Subcutaneous abdominal adipose tissue (tissue), 5 donors: ENCODE data around the gene ITGB6.

Experiments used
- H3K27ac ChIP-seq: one replicate; pipeline ENCODE4 v1.7.0; 2013; ENCODE audit warnings: low read depth, mild to moderate bottlenecking, inconsistent platforms, low read length, moderate library complexity
- H3K27me3 ChIP-seq, 5 donors: one replicate each; pipeline ENCODE4 v1.7.0; 2013; ENCODE audit warnings: low read length in 5 of 5, inconsistent platforms in 1 of 5; ENCODE audit not compliant: control insufficient read depth in 5 of 5, insufficient read depth in 4 of 5
- H3K36me3 ChIP-seq, 5 donors: one replicate each; pipeline ENCODE4 v1.7.0; 2013; ENCODE audit warnings: low read length in 5 of 5; ENCODE audit not compliant: control insufficient read depth in 5 of 5, insufficient read depth in 5 of 5
- H3K4me1 ChIP-seq, 5 donors: one replicate each; pipeline ENCODE4 v1.7.0; 2013; ENCODE audit warnings: low read length in 5 of 5, mild to moderate bottlenecking in 3 of 5, moderate library complexity in 1 of 5; ENCODE audit not compliant: control insufficient read depth in 5 of 5, insufficient read depth in 5 of 5
- H3K4me3 ChIP-seq, 5 donors: one replicate each; pipeline ENCODE4 v1.7.0; 2013; ENCODE audit warnings: low read length in 5 of 5, low read depth in 1 of 5
- H3K9ac ChIP-seq, 5 donors: one replicate each; pipeline ENCODE4 v1.7.0; 2013; ENCODE audit warnings: low read length in 5 of 5, mild to moderate bottlenecking in 4 of 5, moderate library complexity in 3 of 5
- H3K9me3 ChIP-seq, 5 donors: one replicate each; pipeline ENCODE4 v1.7.0; 2013; ENCODE audit warnings: low read length in 5 of 5; ENCODE audit not compliant: control insufficient read depth in 5 of 5
- donor health status: healthy.
- donor health status: healthy.
- donor health status: healthy.
- donor health status: healthy.
- donor health status: healthy.

ITGB6 gene

DNA sequence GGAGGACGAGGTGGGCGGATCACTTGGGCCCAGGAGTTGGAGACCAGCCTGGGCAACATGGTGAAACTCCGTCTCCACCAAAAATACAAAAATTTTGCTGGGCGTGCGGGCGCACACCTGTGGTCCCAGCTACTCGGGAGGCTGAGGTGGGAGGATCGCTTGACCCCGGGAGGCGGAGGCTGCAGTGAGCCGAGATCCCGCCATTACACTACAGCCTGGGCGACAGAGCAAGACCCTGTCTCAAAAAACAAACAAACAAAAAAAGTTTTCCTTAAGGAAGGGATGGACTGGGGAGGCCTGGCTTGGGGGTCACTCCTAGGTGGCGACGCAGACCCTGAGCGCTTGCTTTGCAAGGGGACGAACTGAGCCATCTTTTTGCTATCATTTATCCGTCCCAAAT, 138.5 kb downstream of the ITGB6 start:
- Histone ChIP-seq H3K27me3 (no peaks in the 10 kb centered on the region), H3K9me3 (no peaks in the 10 kb centered on the region), H3K27ac (no peak overlapping the region), H3K4me1 (peaks cover 0 to 28% (median 21%) of the 10 kb centered on the region in 5 donors), H3K36me3 (no peaks in the 10 kb centered on the region), H3K9ac (peak overlapping the region in 2 of 5 donors; percentile 43 to 74), H3K4me3 (peak overlapping the region; percentile 68 to 84 (median 71))

DNA sequence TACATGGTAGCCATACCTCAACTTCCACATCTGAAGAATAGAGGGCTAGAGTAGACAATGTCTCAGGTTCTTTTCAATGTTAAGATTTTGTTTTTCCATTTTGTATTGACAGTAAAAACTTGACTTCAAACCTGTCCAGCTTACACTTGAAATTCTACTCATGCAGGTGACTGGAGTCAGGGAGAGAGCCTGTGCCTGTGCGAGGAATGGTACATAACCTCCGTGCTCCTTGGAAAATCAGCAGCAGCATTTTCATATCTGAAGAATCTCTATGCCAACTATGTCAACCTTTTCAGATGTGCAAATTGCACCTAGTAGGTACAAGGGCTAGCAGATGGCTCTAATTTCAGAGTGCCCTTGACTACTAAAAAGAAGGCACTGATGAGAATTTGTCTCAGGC, 139.8 kb downstream of the ITGB6 start:
- peaks cover 0 to 30% (median 21%) of the 10 kb centered on the region in 5 donors for H3K4me1 ChIP-seq

DNA sequence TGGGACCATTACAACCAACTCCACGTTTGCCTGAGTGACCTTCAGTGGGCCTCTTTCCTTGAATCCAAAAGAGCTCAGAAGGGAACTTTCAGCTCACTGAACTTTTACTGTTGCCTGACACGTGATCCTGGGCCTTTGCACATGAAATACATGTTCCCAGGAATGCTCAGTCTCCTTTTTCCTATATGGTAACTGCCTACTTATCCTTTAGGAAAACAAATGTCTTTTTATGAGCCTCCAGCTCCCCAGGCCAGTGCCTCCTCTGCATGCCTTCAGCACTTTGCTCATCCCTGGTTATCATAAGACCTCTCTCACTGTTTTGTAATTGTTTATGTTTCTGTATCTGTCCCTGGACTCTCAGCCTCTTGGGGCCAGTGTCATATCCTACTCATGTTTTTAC, 142.7 kb downstream of the ITGB6 start:
- no peak overlapping the region for H3K9ac ChIP-seq
- no peak overlapping the region for H3K27ac ChIP-seq
- H3K9me3 ChIP-seq = no peaks in the 10 kb centered on the region
- no peaks in the 10 kb centered on the region for H3K27me3 ChIP-seq
- H3K36me3 ChIP-seq = no peaks in the 10 kb centered on the region
- no peak overlapping the region for H3K4me3 ChIP-seq
- peaks cover 0 to 16% (median 9%) of the 10 kb centered on the region in 5 donors for H3K4me1 ChIP-seq

More for the DNA sequence above, 139.8 kb downstream of the ITGB6 start:
- Histone ChIP-seq H3K36me3 (no peaks in the 10 kb centered on the region), H3K27me3 (no peaks in the 10 kb centered on the region), H3K9ac (no peak overlapping the region), H3K4me3 (no peak overlapping the region), H3K27ac (no peak overlapping the region), H3K9me3 (no peaks in the 10 kb centered on the region)

DNA sequence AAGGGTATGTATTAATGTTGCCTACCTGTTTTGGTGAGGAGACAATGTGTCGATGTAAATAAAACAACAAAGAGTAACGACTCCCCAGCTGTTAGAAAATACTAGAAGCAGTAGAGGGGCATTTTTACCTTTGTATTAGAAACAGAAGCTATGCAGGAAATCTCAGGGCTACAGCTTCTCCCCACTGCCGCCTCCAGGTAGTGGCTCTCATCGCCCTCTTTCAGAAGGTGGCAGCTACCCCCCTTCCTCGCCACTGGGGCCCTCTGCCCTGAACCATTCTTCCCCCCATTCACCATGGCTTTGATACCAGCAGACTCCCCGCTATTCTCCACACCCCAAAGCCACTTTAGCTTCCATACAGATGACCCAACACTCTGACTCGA, 144.4 kb downstream of the ITGB6 start:
- no peak overlapping the region for H3K4me3 ChIP-seq
- no peaks in the 10 kb centered on the region for H3K9me3 ChIP-seq
- peaks cover 0 to 14% (median 4%) of the 10 kb centered on the region in 5 donors for H3K4me1 ChIP-seq
- H3K36me3 ChIP-seq = no peaks in the 10 kb centered on the region
- no peak overlapping the region for H3K9ac ChIP-seq
- no peak overlapping the region for H3K27ac ChIP-seq
- H3K27me3 ChIP-seq = no peaks in the 10 kb centered on the region

DNA sequence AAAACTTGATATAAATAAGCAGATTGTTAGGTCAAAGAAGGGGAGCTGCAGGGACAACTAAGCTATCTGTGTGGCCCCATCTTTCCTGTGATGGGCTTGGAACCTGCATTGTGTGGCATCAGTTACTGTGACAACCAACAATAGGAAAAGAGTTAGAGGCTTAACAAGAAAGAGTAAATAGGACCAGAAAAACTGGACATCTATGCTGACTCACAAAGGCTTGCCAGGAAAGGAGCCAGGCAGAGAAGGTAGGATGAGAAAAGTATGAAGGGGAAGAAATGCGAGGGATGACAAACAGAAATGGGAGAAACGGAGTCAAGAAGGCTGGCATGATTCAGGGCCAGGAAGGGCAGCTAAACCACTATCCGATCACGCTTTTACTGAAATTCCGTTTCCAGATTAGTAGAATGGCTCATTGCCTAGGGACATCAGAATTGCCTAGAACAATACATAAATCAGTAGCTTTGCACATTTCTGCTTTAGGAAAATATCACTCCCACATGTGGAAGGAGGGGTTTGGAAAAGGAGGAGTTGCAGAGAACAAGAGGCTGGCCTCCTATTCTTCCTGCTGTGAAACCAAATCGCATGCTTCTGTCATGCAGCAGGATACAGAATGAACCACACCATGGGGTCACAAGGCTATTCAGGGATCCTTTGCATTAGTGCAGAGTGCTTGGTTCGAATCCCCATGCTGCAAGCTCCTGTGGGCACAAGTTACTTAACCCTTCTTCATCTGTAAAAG, 144.9 kb downstream of the ITGB6 start:
- H3K27me3 ChIP-seq = no peaks in the 10 kb centered on the region
- no peak overlapping the region for H3K27ac ChIP-seq
- H3K4me3 ChIP-seq = no peak overlapping the region
- peaks cover 0 to 14% (median 4%) of the 10 kb centered on the region in 5 donors for H3K4me1 ChIP-seq
- H3K9me3 ChIP-seq = no peaks in the 10 kb centered on the region
- no peaks in the 10 kb centered on the region for H3K36me3 ChIP-seq
- no peak overlapping the region for H3K9ac ChIP-seq

DNA sequence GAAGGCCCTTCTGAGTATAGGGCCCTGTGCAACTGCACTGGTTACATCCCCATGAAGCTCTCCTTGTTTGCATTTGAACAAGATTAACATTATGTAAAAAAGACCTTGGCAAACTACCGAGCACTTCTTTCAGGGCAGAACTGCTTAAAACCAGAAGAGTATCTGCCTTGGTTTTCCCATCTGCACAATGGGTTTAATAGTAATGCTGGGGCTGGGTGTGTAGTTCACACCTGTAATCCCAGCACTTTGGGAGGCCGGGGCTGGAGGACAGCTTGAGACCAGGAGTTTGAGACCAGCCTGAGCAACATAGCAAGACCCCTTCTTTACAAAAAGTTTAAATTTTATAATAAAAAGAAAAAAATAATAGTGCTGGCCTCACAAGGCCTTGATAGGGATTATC, 146.1 kb downstream of the ITGB6 start:
- Histone ChIP-seq H3K4me1 (peaks cover 0 to 14% (median 4%) of the 10 kb centered on the region in 5 donors), H3K36me3 (no peaks in the 10 kb centered on the region)

DNA sequence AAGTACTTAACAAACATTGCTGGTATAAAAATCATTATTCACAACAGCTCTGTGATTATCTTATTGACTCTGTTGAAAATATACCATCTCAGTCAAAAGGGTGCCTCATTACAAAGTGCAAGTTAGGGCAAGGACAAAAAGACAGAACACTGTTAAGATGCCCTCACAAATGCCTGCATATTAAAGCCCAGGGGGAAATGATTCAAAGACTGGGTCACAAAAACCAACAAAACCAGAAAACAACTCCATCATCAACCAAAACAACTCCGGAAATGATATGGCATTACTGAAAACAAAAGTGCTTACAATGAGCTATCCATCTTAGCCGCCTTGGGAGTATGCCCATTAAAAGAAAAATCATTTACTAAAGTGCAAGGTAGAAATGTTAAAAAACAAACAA, 147.5 kb downstream of the ITGB6 start:
- Histone ChIP-seq H3K27ac (no peak overlapping the region), H3K9ac (no peak overlapping the region), H3K4me1 (peaks cover 0 to 14% (median 4%) of the 10 kb centered on the region in 5 donors), H3K4me3 (no peak overlapping the region), H3K27me3 (no peaks in the 10 kb centered on the region), H3K36me3 (no peaks in the 10 kb centered on the region), H3K9me3 (no peaks in the 10 kb centered on the region)

More for the DNA sequence above, 146.1 kb downstream of the ITGB6 start:
- Histone ChIP-seq H3K27me3 (no peaks in the 10 kb centered on the region), H3K9ac (no peak overlapping the region), H3K4me3 (no peak overlapping the region), H3K27ac (no peak overlapping the region), H3K9me3 (no peaks in the 10 kb centered on the region)

DNA sequence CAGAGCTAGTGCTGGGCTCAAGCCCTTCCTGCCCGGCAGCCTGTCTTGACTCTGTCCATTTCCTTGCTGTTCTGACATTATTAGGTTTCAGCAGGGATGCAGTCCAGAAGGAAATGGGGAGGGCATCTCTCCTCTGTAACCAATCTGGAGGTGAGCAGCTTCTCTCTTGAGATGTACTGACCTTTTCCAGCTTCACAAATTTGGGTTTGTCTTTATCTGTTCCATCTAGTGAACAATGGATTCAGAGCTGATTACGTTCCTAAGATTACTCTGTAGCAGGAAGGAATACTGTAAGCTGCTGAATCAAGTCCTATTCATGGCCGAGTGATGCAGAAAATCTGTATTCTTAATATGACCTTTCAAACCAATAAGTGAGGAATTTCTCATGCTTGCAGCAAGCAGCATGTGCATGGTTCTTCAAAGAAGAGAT, 148.7 kb downstream of the ITGB6 start:
- Histone ChIP-seq H3K9ac (no peak overlapping the region), H3K27ac (no peak overlapping the region), H3K36me3 (no peaks in the 10 kb centered on the region), H3K4me3 (no peak overlapping the region), H3K4me1 (peaks cover 0 to 14% (median 4%) of the 10 kb centered on the region in 5 donors), H3K9me3 (no peaks in the 10 kb centered on the region), H3K27me3 (no peaks in the 10 kb centered on the region)

DNA sequence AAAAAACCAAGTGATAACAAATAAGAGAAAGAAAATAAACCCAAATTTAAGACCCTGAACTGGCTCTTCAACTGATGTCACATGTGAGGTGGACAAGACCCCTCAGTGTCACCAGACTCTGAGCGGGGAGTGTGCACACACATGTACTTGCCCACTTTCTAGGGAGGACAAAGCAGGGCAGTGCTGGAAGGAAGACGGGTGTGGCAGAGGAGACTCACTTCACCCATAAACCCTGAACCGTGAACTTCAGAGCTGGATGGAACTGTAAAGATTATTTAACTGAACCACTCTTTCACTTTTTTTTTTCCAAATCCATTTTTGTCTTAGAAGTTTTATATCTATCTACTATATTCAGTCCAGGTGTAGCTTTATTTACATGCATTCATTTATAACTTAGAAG, 149.9 kb downstream of the ITGB6 start:
- no peaks in the 10 kb centered on the region for H3K27me3 ChIP-seq
- no peaks in the 10 kb centered on the region for H3K36me3 ChIP-seq
- H3K4me3 ChIP-seq = no peak overlapping the region
- peaks cover 0 to 10% (median under 1%) of the 10 kb centered on the region in 5 donors for H3K4me1 ChIP-seq
- no peak overlapping the region for H3K9ac ChIP-seq
- no peak overlapping the region for H3K27ac ChIP-seq
- H3K9me3 ChIP-seq = no peaks in the 10 kb centered on the region
